HepG2 (cell line): ENCODE data around the gene P3H3. TPM values are rescaled to one million over a fixed set of nuclear protein-coding genes. Genes with fewer than 3 reads are reported as not detected.

ENCODE experiments used
- ATAC-seq: fragments of 200-7000 bp; cut with Tn5 transposase; 3 replicates; pipeline ENCODE4 v1.9.1; 2020; ENCODE audit warnings: mild to moderate bottlenecking, moderate library complexity
- BruUV-seq: library from RNA; stranded (reverse); fragments of 400-500 nt; replicated peaks from 2 replicates; lab custom pipeline; 2021; lab: Mats Ljungman, UMichigan
- CTCF ChIA-PET: fragments of 300-600 bp; formaldehyde crosslinking; extraction: SDS; loops from one replicate; lab custom pipeline; 2021; ENCODE audit warnings: low total read pairs, inconsistent platforms, low intra/inter-chr PET ratio; lab: Yijun Ruan, JAX
- POLR2A ChIA-PET: fragments of 350-600 bp; sonication (Branson Sonifier 250); formaldehyde crosslinking; loops from one replicate; lab custom pipeline; 2020; ENCODE audit warnings: antibody characterized with exemption, inconsistent platforms; lab: Yijun Ruan, JAX
- DNase-seq: peaks from one replicate; pipeline ENCODE4 v3.0.0-alpha.2; 2015; ENCODE audit warnings: low spot score
- FAIRE-seq: peaks from 3 replicates; lab custom pipeline; 2011; peaks lifted over from hg19 to GRCh38; lab: Jason Lieb, UNC
- H2AFZ ChIP-seq: one replicate; pipeline ENCODE4 v1.6.1; 2011; ENCODE audit warnings: low read length, inconsistent platforms
- H3K27ac ChIP-seq: fragments of 300-600 bp; 3 replicates; pipeline ENCODE4 v1.8.0; 2011; ENCODE audit warnings: mixed run types, mild to moderate bottlenecking, mixed read lengths, low read length, inconsistent platforms; ENCODE audit not compliant: insufficient read depth; ENCODE audit errors: extremely low read length
- H3K27me3 ChIP-seq, 2 experiments: fragments of 200-600 bp in 1 of 2; 2 replicates in 1 of 2; 3 replicates in 1 of 2; pipeline versions ENCODE4 v1.6.0 to v1.8.0; 2011; ENCODE audit warnings: low read length in 2 of 2, mild to moderate bottlenecking in 2 of 2, moderate library complexity in 2 of 2, inconsistent platforms in 1 of 2; ENCODE audit not compliant: insufficient read depth in 2 of 2, control insufficient read depth in 1 of 2
- H3K36me3 ChIP-seq, 2 experiments: fragments of 200-600 bp in 1 of 2; replicated peaks in 1 of 2; 2 replicates in 1 of 2; 3 replicates in 1 of 2; pipeline versions ENCODE4 v1.5.1 to v1.8.0; 2011; ENCODE audit warnings: low read length in 2 of 2, inconsistent platforms in 1 of 2; ENCODE audit not compliant: insufficient read depth in 2 of 2, control insufficient read depth in 1 of 2
- H3K4me1 ChIP-seq: 2 replicates; pipeline ENCODE4 v1.5.1; 2012; ENCODE audit warnings: low read length, inconsistent platforms; ENCODE audit not compliant: insufficient read depth
- H3K4me2 ChIP-seq: 2 replicates; pipeline ENCODE4 v1.6.0; 2011; ENCODE audit warnings: low read depth, low read length, inconsistent platforms
- H3K4me3 ChIP-seq, 3 experiments: fragments of 200-600 bp in 1 of 3; sonication (generic), shearing (Covaris generic) in 1 of 3; replicated peaks in 1 of 3; 2 replicates each; pipeline ENCODE4 v1.5.1; 2011 to 2016; ENCODE audit warnings: low read length in 3 of 3, inconsistent platforms in 2 of 3, low read depth in 2 of 3, mild to moderate bottlenecking in 2 of 3, control low read depth in 1 of 3, mixed read lengths in 1 of 3; ENCODE audit not compliant: insufficient read depth in 1 of 3
- H3K79me2 ChIP-seq: one replicate; pipeline ENCODE4 v1.6.1; 2011; ENCODE audit warnings: low read length, inconsistent platforms; ENCODE audit not compliant: insufficient read depth
- H3K9ac ChIP-seq: 2 replicates; pipeline ENCODE4 v1.6.0; 2011; ENCODE audit warnings: mild to moderate bottlenecking, low read depth, low read length, inconsistent platforms; ENCODE audit not compliant: insufficient read depth
- H3K9me3 ChIP-seq: 2 replicates; pipeline ENCODE4 v1.5.1; 2012; ENCODE audit warnings: mild to moderate bottlenecking, low read length
- H4K20me1 ChIP-seq: 2 replicates; pipeline ENCODE4 v1.6.0; 2011; ENCODE audit warnings: inconsistent platforms, mild to moderate bottlenecking, low read length, moderate library complexity; ENCODE audit not compliant: insufficient read depth
- BRD4 ChIP-seq: sonication (generic); formaldehyde crosslinking; IDR thresholded peaks from 2 replicates; pipeline ENCODE4 v1.4.0; 2020; ENCODE audit warnings: missing genetic modification reagents
- GTF3A ChIP-seq: sonication (generic); formaldehyde crosslinking; conservative IDR thresholded peaks from 2 replicates; pipeline ENCODE4 v1.4.0; 2020; ENCODE audit warnings: mild to moderate bottlenecking, missing genetic modification reagents
- MAFF ChIP-seq: IDR thresholded peaks from 2 replicates; pipeline ENCODE4 v1.6.1; 2011; ENCODE audit warnings: low read depth, low read length, improper control_type of control experiment
- MED8 ChIP-seq: sonication (generic); formaldehyde crosslinking; IDR thresholded peaks from 2 replicates; pipeline ENCODE4 v1.8.1; 2023; ENCODE audit warnings: mild to moderate bottlenecking, missing genetic modification reagents; ENCODE audit not compliant: insufficient replicate concordance
- MYNN ChIP-seq: sonication (generic); formaldehyde crosslinking; IDR thresholded peaks from 2 replicates; pipeline ENCODE4 v1.4.0; 2020; ENCODE audit warnings: mild to moderate bottlenecking, low read depth, missing genetic modification reagents
- PRPF4 ChIP-seq: fragments of 200-400 bp; formaldehyde crosslinking; IDR thresholded peaks from 2 replicates; pipeline ENCODE4 v1.6.1; 2016; ENCODE audit warnings: low read length, low read depth; ENCODE audit not compliant: poor library complexity, severe bottlenecking
- XBP1 ChIP-seq: sonication (generic); formaldehyde crosslinking; IDR thresholded peaks from 2 replicates; pipeline ENCODE4 v1.5.0; 2020; ENCODE audit warnings: missing genetic modification reagents
- ZNF83 ChIP-seq: sonication (generic); formaldehyde crosslinking; IDR thresholded peaks from 2 replicates; pipeline ENCODE4 v1.4.0; 2020; ENCODE audit warnings: missing genetic modification reagents, mild to moderate bottlenecking, borderline replicate concordance
- WGBS: methylation state at CpG from one replicate; pipeline ENCODE4 v1.1.6; 2017; ENCODE audit warnings: low lambda C conversion rate; 5-methylcytosine and 5-hydroxymethylcytosine counted together
- in situ Hi-C: cut with HindIII; loops from 2 replicates; pipeline ENCODE4 v1.10.0; 2017; ENCODE audit warnings: low pct_unique_long_range_greater_than_20kb; ENCODE audit not compliant: extremely low pct_ligation_motif_present
- intact Hi-C: fragments of 100-400 bp; cut with micrococcal nuclease; formaldehyde crosslinking; loops from one replicate; pipeline ENCODE4 v1.10.0; 2022; ENCODE audit not compliant: unreplicated experiment
- polyA plus RNA-seq, 8 experiments: library from polyadenylated mRNA; depleted of rRNA in 3 of 8; stranded (reverse) in 7 of 8; unstranded in 1 of 8; fragments of >200 nt; fragmentation: Illumina TruSeq in 4 of 8; extraction: Trizol in 4 of 8; gene quantifications; 2 replicates each; pipeline versions ENCODE4 v1.2.1 to v1.2.3, GENCODE V29; 2011 to 2016; ENCODE audit warnings: low read depth in 4 of 8, missing spikeins in 1 of 8, mixed read lengths in 1 of 8; ENCODE audit not compliant: insufficient read depth in 1 of 8
- total RNA-seq, 5 experiments: library from RNA; depleted of rRNA; stranded (reverse); fragments of >200 nt; fragmentation: Illumina TruSeq; extraction: Trizol; gene quantifications; 2 replicates each; pipeline ENCODE4 v1.2.3, GENCODE V29; 2016; ENCODE audit warnings: low read depth in 1 of 5
- TF ChIP-seq, protein P1 (sequence below): sonication (generic); formaldehyde crosslinking; IDR thresholded peaks from 2 replicates; pipeline ENCODE4 v1.8.0; 2022; ENCODE audit warnings: missing genetic modification reagents, mild to moderate bottlenecking, inconsistent platforms, borderline replicate concordance

The P3H3 gene
- total and polyA plus RNA-seq, 2 of the 13 experiments (the other 11 are each of a cell fraction or from before 2014, with no cell fraction given) = 20.1 to 20.5 TPM

DNA sequence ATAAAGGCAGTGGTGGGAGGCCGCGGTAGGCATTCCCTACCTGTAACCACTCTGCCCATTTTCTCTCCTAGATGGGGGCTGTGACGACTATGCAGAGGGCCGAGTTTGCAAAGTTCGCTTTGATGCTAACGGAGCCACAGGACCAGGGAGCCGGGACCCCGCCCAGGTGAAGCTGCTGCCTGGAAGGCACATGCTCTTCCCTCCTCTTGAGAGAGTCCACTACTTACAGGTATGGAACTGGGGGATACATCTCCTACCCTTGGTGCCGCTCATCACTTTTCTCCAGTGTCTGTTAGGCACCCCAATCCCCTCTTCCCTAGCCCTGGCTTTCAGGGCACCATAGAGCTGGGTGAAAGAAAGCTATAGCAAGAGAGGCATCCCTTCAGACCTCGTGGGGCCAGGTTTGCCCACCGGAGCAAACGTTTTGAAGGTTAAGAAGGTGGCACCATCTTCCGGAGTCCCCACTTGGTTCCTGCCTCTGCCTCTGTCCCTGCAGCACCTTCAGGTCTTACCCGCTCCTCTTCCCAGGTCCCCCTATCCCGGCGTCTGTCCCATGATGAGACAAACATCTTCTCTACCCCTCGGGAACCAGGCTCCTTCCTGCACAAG, 2.0 kb upstream of the P3H3 start:
- Histone ChIP-seq H4K20me1 (no peaks in the 10 kb centered on the region), H3K4me2 (no peak overlapping the region), H3K36me3 (peaks cover 6 to 7% of the 10 kb centered on the region in 2 experiments; a peak in 3 of 5 replicates), H3K4me3 (no peak overlapping the region), H3K9ac (no peak overlapping the region), H3K27ac (no peak overlapping the region), H3K9me3 (no peaks in the 10 kb centered on the region), H3K27me3 (peaks cover 0 to 2% of the 10 kb centered on the region in 2 experiments; a peak in 1 of 5 replicates), H3K4me1 (peaks cover 30% of the 10 kb centered on the region), H3K79me2 (peaks cover 16% of the 10 kb centered on the region), H2AFZ (no peak overlapping the region)
- no peak for FAIRE-seq
- no TSS peak for BruUV-seq
- WGBS = 90% methylated on average over 10 of the region's 17 CpGs
- in situ Hi-C loops (loop anchor here (5.0 kb wide), 1 partner anchor 74 kb away; the partner anchor contains the start of gene MLF2), intact Hi-C loops (loop anchor here (10.0 kb wide), 1 partner anchor 211 kb away; no protein-coding TSS in a partner anchor)
- CTCF ChIA-PET = interaction anchor here (0.7 to 2.6 kb wide), 6 partner anchors 68 to 209 kb away, joined by 3 to 34 read pairs (median 5); partner anchors contain the start of gene MLF2
- ATAC-seq = no peak
- no peak for TF ChIP-seq PRPF4
- TF ChIP-seq, protein P1, sequence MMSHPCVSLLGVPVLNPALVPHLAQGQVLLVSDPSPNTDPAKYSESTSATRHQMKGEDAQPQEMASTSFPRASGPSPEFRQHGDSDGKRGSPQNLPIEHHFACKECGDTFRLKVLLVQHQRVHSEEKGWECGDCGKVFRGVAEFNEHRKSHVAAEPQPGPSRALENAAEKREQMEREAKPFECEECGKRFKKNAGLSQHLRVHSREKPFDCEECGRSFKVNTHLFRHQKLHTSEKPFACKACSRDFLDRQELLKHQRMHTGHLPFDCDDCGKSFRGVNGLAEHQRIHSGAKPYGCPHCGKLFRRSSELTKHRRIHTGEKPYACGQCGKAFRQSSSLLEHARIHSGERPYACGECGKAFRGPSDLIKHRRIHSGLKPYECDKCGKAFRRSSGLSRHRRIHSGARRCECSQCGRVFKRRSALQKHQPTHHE = no peak
- no peak for TF ChIP-seq XBP1 (CRISPR knock-in tag)
- no peak for TF ChIP-seq ZNF83
- no peak for TF ChIP-seq GTF3A
- no peak for TF ChIP-seq MYNN (CRISPR knock-in tag)
- no peak for TF ChIP-seq BRD4
- TF ChIP-seq MED8 = no peak
- TF ChIP-seq MAFF = no peak
- POLR2A ChIA-PET = no interaction called here
- DNase-seq = no peak
